Measurements from ENCODE around the gene ENTPD6.
"Not testable (repeated sequence)": the region's sequence is repeated elsewhere in the genome, so short reads cannot be mapped to it uniquely, and the experiment has no call there.

Gene ENTPD6

DNA sequence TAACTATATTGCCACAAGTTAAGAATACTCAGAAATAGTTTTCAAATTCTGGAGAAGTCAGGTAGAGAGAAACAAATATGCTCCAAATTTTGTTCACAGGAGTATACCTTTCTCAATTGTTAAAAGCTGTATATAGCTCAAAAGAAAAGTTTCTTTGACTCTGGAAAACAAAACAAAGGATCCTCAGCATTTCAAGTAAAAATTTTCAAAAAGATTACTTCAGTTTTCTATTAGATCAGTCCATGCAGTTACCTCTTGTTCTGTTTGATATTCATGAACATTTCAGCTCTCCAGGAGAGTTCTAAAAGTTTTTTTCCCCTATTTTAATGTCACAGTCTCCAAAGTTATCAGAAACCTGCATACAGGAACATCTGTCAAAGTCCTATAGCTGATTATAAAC is 30.4 kb upstream of the ENTPD6 start:
- Histone ChIP-seq H3K9me2 (replicated peaks; ENCODE audit: control insufficient read depth, low read length) (no peaks in the 10 kb centered on the region), H3K36me3 (ENCODE audit: control insufficient read depth, low read length) (no peaks in the 10 kb centered on the region), H4K20me1 (ENCODE audit: control insufficient read depth, insufficient read depth, low read depth, low read length) (no peaks in the 10 kb centered on the region), H3K9me3 (ENCODE audit: control insufficient read depth, insufficient read depth, low read length) (peaks cover 5% of the 10 kb centered on the region; the same call in 1 of the 2 replicates), H3K4me2 (ENCODE audit: low read length) (no peak overlapping the region), H3K4me3 (ENCODE audit: low read length) (no peak overlapping the region), H3K79me2 (ENCODE audit: control insufficient read depth, low read length) (no peaks in the 10 kb centered on the region), H3K4me1 (ENCODE audit: control insufficient read depth, low read length) (no peaks in the 10 kb centered on the region), H3K27ac (ENCODE audit: low read depth, low read length) (no peak overlapping the region), H3K27me3 (ENCODE audit: control insufficient read depth, low read length) (no peaks in the 10 kb centered on the region), H3F3A (ENCODE audit: control insufficient read depth, insufficient read depth) (no peaks in the 10 kb centered on the region)
- no peak for TF ChIP-seq EZH2phosphoT487 (IDR thresholded peaks at IDR 0.05; ENCODE audit: borderline replicate concordance, low read length)
- TF ChIP-seq, protein P1, sequence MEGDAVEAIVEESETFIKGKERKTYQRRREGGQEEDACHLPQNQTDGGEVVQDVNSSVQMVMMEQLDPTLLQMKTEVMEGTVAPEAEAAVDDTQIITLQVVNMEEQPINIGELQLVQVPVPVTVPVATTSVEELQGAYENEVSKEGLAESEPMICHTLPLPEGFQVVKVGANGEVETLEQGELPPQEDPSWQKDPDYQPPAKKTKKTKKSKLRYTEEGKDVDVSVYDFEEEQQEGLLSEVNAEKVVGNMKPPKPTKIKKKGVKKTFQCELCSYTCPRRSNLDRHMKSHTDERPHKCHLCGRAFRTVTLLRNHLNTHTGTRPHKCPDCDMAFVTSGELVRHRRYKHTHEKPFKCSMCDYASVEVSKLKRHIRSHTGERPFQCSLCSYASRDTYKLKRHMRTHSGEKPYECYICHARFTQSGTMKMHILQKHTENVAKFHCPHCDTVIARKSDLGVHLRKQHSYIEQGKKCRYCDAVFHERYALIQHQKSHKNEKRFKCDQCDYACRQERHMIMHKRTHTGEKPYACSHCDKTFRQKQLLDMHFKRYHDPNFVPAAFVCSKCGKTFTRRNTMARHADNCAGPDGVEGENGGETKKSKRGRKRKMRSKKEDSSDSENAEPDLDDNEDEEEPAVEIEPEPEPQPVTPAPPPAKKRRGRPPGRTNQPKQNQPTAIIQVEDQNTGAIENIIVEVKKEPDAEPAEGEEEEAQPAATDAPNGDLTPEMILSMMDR (IDR thresholded peaks at IDR 0.05; ENCODE audit: low read depth, low read length, poor library complexity, severe bottlenecking), result no peak

GRCh38 chr20:25166105-25166782 is 29.3 kb upstream of the ENTPD6 start:
- H3F3A ChIP-seq (ENCODE audit: control insufficient read depth, insufficient read depth); H3K9me2 ChIP-seq (replicated peaks; ENCODE audit: control insufficient read depth, low read length); H3K27me3 ChIP-seq (ENCODE audit: control insufficient read depth, low read length); H3K4me2 ChIP-seq (ENCODE audit: low read length); H3K4me3 ChIP-seq (ENCODE audit: low read length); H3K36me3 ChIP-seq (ENCODE audit: control insufficient read depth, low read length); H3K27ac ChIP-seq (ENCODE audit: low read depth, low read length); H4K20me1 ChIP-seq (ENCODE audit: control insufficient read depth, insufficient read depth, low read depth, low read length); H3K9me3 ChIP-seq (ENCODE audit: control insufficient read depth, insufficient read depth, low read length); H3K79me2 ChIP-seq (ENCODE audit: control insufficient read depth, low read length); H3K4me1 ChIP-seq (ENCODE audit: control insufficient read depth, low read length): not testable (repeated sequence)

- H3K4me2 ChIP-seq (ENCODE audit: low read length), result no peak overlapping the region
- no peaks in the 10 kb centered on the region for H3K9me2 ChIP-seq (replicated peaks; ENCODE audit: control insufficient read depth, low read length)
- H3K4me1 ChIP-seq (ENCODE audit: control insufficient read depth, low read length), result no peaks in the 10 kb centered on the region
- H3K79me2 ChIP-seq (ENCODE audit: control insufficient read depth, low read length), result no peaks in the 10 kb centered on the region
- TF ChIP-seq, protein P1 (IDR thresholded peaks at IDR 0.05; ENCODE audit: low read depth, low read length, poor library complexity, severe bottlenecking), result no peak
- TF ChIP-seq EZH2phosphoT487 (IDR thresholded peaks at IDR 0.05; ENCODE audit: borderline replicate concordance, low read length), result no peak
- no peaks in the 10 kb centered on the region for H4K20me1 ChIP-seq (ENCODE audit: control insufficient read depth, insufficient read depth, low read depth, low read length)
- no peaks in the 10 kb centered on the region for H3K9me3 ChIP-seq (ENCODE audit: control insufficient read depth, insufficient read depth, low read length)
- no peaks in the 10 kb centered on the region for H3F3A ChIP-seq (ENCODE audit: control insufficient read depth, insufficient read depth)
- H3K27ac ChIP-seq (ENCODE audit: low read depth, low read length), result no peak overlapping the region
- no peak overlapping the region for H3K4me3 ChIP-seq (ENCODE audit: low read length)
- H3K36me3 ChIP-seq (ENCODE audit: control insufficient read depth, low read length), result no peaks in the 10 kb centered on the region
- 0 out of 2 replicates have a peak, but pooled peaks cover 10% of the 10 kb centered on the region for H3K27me3 ChIP-seq (ENCODE audit: control insufficient read depth, low read length)
These were observed 22.2 kb upstream of the ENTPD6 start for GRCh38 chr20:25173321-25173720.

- Histone ChIP-seq H3K9me2 (replicated peaks; ENCODE audit: control insufficient read depth, low read length) (no peaks in the 10 kb centered on the region), H3K4me2 (ENCODE audit: low read length) (no peak overlapping the region), H3K9me3 (ENCODE audit: control insufficient read depth, insufficient read depth, low read length) (no peaks in the 10 kb centered on the region), H3K4me3 (ENCODE audit: low read length) (no peak overlapping the region), H3K4me1 (ENCODE audit: control insufficient read depth, low read length) (no peaks in the 10 kb centered on the region), H4K20me1 (ENCODE audit: control insufficient read depth, insufficient read depth, low read depth, low read length) (no peaks in the 10 kb centered on the region), H3K36me3 (ENCODE audit: control insufficient read depth, low read length) (no peaks in the 10 kb centered on the region), H3F3A (ENCODE audit: control insufficient read depth, insufficient read depth) (no peaks in the 10 kb centered on the region), H3K27me3 (ENCODE audit: control insufficient read depth, low read length) (0 out of 2 replicates have a peak, but pooled peaks cover 10% of the 10 kb centered on the region), H3K79me2 (ENCODE audit: control insufficient read depth, low read length) (no peaks in the 10 kb centered on the region), H3K27ac (ENCODE audit: low read depth, low read length) (no peak overlapping the region)
- TF ChIP-seq, protein P1 (IDR thresholded peaks at IDR 0.05; ENCODE audit: low read depth, low read length, poor library complexity, severe bottlenecking), result no peak
- no peak for TF ChIP-seq EZH2phosphoT487 (IDR thresholded peaks at IDR 0.05; ENCODE audit: borderline replicate concordance, low read length)
These were observed 21.6 kb upstream of the ENTPD6 start for GRCh38 chr20:25173886-25174308.

Data from DOHH2 (cell line).